GM12878 (cell line): Measurements from ENCODE around the gene EPHA2.

ENCODE experiments used
- CREB1 ChIP-seq: IDR thresholded peaks from 2 replicates; pipeline ENCODE4 v1.6.1; 2012; ENCODE audit warnings: low read depth, mild to moderate bottlenecking, inconsistent platforms
- FOXK2 ChIP-seq: fragments of 450-650 bp; IDR thresholded peaks from 2 replicates; pipeline ENCODE4 v1.6.1; 2017; ENCODE audit warnings: mild to moderate bottlenecking, moderate library complexity
- JUND ChIP-seq: IDR thresholded peaks from 2 replicates; pipeline ENCODE4 v1.6.1; 2012; ENCODE audit warnings: low read depth, mild to moderate bottlenecking, low read length, improper control_type of control experiment, moderate library complexity
- POLR2A ChIP-seq: IDR thresholded peaks from 2 replicates; pipeline ENCODE4 v1.6.1; 2011; ENCODE audit warnings: low read depth, mild to moderate bottlenecking, low read length
- TF ChIP-seq, protein P1 (sequence below), 3 experiments: IDR thresholded peaks in 2 of 3; conservative IDR thresholded peaks in 1 of 3; 2 replicates each; pipeline ENCODE4 v1.5.1; 2011; ENCODE audit warnings: low read depth in 3 of 3, low read length in 3 of 3, mild to moderate bottlenecking in 3 of 3, control low read depth in 2 of 3, moderate library complexity in 2 of 3, inconsistent platforms in 1 of 3, mixed read lengths in 1 of 3; ENCODE audit not compliant: control insufficient read depth in 2 of 3, insufficient read depth in 1 of 3; ENCODE audit errors: extremely low read depth in 1 of 3

GRCh38 chr1:16129921-16130543, 25.8 kb downstream of the EPHA2 start:
- TF ChIP-seq JUND (no peak), CREB1 (no peak), FOXK2 (no peak), POLR2A (no peak)
- TF ChIP-seq, protein P1, sequence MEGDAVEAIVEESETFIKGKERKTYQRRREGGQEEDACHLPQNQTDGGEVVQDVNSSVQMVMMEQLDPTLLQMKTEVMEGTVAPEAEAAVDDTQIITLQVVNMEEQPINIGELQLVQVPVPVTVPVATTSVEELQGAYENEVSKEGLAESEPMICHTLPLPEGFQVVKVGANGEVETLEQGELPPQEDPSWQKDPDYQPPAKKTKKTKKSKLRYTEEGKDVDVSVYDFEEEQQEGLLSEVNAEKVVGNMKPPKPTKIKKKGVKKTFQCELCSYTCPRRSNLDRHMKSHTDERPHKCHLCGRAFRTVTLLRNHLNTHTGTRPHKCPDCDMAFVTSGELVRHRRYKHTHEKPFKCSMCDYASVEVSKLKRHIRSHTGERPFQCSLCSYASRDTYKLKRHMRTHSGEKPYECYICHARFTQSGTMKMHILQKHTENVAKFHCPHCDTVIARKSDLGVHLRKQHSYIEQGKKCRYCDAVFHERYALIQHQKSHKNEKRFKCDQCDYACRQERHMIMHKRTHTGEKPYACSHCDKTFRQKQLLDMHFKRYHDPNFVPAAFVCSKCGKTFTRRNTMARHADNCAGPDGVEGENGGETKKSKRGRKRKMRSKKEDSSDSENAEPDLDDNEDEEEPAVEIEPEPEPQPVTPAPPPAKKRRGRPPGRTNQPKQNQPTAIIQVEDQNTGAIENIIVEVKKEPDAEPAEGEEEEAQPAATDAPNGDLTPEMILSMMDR (IDR thresholded peaks at IDR 0.05 in 2 of 3, conservative IDR thresholded peaks at IDR 0.05 in 1 of 3; ENCODE audit: control insufficient read depth in 2 of 3, extremely low read depth in 1 of 3, insufficient read depth in 1 of 3, low read depth in 3 of 3, low read length in 3 of 3) = no peak
